Spleen (tissue), 7 donors: ENCODE results near the gene ZNF611.

Experiments used
- POLR2A ChIP-seq, 3 donors: fragments of 450-650 bp; IDR thresholded peaks; one replicate each; pipeline ENCODE4 v1.5.1; 2017; ENCODE audit warnings: antibody characterized with exemption in 3 of 3, mild to moderate bottlenecking in 1 of 3
- TF ChIP-seq, protein P1 (sequence below), 11 experiments: fragments of 200-600 bp in 7 of 11; fragments of 450-650 bp in 4 of 11; sonication (generic) in 4 of 11; IDR thresholded peaks in 8 of 11; conservative IDR thresholded peaks in 3 of 11; 1 replicate in 7 of 11; 2 replicates in 4 of 11; pipeline versions ENCODE4 v1.4.0 to v1.8.0; 2016 to 2021; ENCODE audit warnings: antibody characterized with exemption in 11 of 11, inconsistent platforms in 4 of 11, mild to moderate bottlenecking in 1 of 11
- donor health status: DM: no; HTN: no; CAD: no; lungs with moderate emphysema.
- donor health status: DM: no; HTN: no; CAD: no.
- donor health status: DM: no; HTN: no; CAD: no.

DNA sequence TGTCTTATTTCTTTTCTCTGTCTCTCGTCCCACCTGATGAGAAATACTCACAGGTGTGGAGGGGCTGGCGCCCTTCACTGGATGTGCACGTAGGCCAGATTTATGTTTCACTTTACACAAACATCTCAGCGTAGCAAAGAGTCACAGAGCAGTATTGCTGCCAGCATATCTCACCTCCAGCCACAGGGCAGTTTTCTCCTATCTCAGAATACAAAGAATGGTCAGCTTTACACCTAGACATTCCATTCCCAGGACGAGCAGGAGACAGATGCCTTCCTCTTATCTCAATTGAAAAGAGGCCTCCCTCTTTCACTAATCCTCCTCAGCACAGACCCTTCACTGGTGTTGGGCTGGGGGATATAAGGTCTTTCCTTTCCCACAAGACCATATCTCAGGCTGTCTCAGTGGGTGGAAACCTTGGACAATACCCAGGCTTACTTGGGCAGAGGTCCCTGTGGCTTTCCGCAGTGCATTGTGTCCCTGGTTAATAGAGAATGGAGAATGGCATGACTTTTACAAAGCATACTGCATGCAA lies 7.2 kb upstream of the ZNF611 start:
- no peak for TF ChIP-seq POLR2A (IDR thresholded peaks at IDR 0.05)
- TF ChIP-seq, protein P1, sequence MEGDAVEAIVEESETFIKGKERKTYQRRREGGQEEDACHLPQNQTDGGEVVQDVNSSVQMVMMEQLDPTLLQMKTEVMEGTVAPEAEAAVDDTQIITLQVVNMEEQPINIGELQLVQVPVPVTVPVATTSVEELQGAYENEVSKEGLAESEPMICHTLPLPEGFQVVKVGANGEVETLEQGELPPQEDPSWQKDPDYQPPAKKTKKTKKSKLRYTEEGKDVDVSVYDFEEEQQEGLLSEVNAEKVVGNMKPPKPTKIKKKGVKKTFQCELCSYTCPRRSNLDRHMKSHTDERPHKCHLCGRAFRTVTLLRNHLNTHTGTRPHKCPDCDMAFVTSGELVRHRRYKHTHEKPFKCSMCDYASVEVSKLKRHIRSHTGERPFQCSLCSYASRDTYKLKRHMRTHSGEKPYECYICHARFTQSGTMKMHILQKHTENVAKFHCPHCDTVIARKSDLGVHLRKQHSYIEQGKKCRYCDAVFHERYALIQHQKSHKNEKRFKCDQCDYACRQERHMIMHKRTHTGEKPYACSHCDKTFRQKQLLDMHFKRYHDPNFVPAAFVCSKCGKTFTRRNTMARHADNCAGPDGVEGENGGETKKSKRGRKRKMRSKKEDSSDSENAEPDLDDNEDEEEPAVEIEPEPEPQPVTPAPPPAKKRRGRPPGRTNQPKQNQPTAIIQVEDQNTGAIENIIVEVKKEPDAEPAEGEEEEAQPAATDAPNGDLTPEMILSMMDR (IDR thresholded peaks at IDR 0.05 in 8 of 11, conservative IDR thresholded peaks at IDR 0.05 in 3 of 11), result no peak
